NCI-H774 (cell line): ENCODE results near the gene ST6GALNAC2.
"Not testable (repeated sequence)": the region's sequence is repeated elsewhere in the genome, so short reads cannot be mapped to it uniquely, and the experiment has no call there.

Experiments
- DNase-seq: peaks from one replicate; lab custom pipeline; 2025; lab: John Stamatoyannopoulos, UW

Gene ST6GALNAC2

DNA sequence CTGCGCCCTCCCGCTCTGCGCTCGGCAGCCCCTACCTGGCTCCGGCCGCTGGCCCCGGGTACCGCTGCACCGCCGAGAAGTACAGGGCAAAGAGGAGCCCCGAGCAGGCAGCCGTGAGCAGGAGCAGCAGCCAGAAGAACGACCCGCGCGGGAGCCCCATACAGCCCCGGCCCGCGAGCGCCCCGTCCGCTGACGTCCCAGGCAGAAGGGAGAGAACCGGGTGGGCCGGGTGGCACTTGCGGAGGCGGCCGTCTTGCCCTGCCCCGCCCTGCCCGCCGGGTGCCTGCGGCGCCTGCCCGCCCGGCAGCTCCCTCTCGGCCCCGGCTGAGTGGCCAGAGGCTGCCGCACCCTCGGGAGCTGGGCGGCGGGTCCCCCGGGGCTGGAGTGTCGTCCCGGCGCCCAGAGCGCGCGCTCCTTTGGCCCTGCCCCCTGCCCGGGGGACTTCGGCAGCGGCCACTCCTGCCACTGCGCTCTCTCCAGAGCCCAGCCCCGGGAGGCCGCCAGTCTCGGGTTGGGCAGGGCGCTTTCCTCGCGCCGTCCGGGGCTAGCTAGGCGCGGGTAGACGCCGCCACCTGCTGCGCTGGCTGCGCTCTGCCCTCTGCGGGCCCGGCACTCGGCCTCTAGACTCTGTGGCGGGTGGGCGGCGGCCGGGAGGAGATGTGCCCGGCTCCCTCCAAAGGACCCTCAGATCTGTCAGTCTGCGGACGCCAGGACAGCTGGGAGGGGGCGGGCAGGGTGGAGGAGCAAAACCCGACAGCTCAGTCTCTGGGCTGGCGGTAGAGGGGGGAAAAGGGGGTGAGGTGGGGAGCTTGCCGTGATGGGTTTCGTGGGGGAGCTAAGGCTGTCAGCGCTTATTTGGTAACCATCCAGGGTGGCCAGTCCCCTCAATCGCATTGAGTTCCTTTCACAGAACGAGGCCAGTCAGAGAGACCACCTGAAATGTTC, at the start of gene ST6GALNAC2:
ST6GALNAC2 (minus strand) TSS at position 212 of the 945 bp plus-strand sequence; CDS start at position 160, 52 bp downstream.
- peak; percentile 46 for DNase-seq

GRCh38 chr17:76635039-76635438, 49.4 kb upstream of the ST6GALNAC2 start:
- no peak for DNase-seq

GRCh38 chr17:76633628-76634328, 48.1 kb upstream of the ST6GALNAC2 start:
- no peak for DNase-seq

DNA sequence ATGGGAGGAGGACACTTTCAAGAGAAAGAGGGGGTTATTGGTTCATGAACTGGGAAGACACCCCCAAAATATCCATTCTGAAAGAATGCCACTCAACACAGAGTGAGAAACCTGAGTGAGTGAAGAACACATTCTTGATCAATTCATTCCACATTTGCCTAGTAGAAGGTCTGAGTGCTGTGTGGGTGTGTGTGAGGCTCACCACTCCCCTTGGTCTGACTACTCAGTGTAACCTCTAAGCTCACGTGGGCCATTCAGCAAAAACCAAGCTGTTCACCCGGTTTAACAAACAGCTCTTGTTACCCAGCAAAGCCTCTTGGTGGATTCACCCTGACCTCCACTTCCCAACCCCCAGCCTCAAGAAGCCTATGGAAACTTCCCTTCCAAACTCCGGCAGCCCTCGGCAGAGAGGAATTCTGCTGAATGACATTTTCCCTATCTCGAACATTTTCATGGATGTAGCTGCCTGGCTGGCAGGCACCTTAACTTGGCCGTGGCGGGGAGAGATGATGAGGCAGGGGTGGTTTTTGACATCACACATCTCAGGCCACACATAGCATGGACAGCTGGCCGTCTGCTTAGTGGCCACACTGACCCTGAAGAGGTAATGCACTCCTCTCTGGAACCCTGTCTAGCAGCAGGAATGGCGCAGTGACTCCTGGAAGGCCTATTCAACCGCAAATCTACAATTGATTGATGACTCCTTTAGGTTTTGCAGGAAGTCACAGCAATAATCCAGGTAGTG, 46.3 kb upstream of the ST6GALNAC2 start:
- no peak for DNase-seq

DNA sequence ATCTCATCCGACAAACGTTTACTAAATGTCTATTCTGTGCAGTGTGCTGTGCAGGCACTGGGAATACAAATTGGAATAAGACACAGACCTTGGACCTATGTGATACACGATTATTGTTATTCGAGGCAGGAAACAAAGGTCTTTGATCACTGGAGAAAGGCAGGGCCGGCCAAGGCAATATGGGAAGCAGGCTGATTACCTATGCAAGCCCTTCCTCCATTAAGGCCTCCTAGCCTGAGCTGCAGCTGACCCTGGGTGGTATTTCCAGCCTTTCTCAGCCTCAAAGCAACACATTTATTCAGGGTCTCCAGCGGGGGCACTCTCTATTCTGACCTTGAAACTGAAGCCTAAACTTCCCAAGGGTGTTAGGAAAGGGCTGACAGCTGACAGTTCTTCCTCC, 44.5 kb upstream of the ST6GALNAC2 start:
- DNase-seq: no peak

DNA sequence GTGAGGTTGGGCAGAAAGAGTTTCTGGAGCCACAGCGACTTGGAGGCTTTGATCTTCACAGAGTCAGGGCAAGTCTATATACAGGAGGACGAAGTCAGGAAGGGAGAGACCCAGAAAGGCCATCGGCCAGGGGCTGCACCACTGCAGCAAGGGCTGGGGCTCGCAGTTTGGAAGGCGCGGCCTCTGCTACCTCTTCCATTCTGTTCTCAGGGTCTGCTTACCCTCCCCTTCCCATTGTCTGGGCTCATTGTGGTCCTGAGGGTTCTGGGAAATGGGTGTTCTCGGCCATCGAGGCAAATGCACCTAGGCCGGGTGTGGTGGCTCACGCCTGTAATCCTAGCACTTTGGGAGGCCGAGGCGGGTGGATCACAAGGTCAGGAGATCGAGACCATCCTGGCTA, 41.9 kb upstream of the ST6GALNAC2 start:
- DNase-seq: no peak

- DNase-seq: no peak
Observed at GRCh38 chr17:76626442-76626841, 40.8 kb upstream of the ST6GALNAC2 start.

DNA sequence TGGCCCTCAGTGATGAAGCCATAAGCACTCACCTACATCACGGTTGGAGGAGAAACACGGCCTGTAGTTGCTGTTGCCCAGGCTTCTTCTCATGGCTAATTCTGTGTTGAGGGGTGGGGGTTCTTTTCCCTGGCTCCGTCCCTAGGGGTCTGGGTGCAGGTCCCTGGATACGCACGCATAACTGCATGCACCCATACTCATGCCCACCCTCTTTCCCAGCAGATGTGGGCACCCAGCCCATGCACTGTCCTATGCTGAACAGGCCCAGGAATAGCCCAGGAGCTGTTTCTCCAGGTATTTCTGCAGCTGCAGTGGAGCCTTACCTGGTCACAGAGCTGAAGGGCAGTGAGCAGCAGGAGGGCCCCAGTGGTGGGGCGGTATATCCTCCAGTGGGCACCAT, 39.8 kb upstream of the ST6GALNAC2 start:
- DNase-seq: no peak

- peak; percentile 66 for DNase-seq
Observed at GRCh38 chr17:76623271-76624146, 37.8 kb upstream of the ST6GALNAC2 start.

- no peak for DNase-seq
Observed at GRCh38 chr17:76617838-76618237, 32.2 kb upstream of the ST6GALNAC2 start.

GRCh38 chr17:76614912-76615617, 29.4 kb upstream of the ST6GALNAC2 start:
- DNase-seq: no peak

GRCh38 chr17:76614064-76614759, 28.6 kb upstream of the ST6GALNAC2 start:
- not testable (repeated sequence) for DNase-seq

- no peak for DNase-seq
Observed at GRCh38 chr17:76612977-76613851, 27.6 kb upstream of the ST6GALNAC2 start.

- DNase-seq: no peak
Observed at GRCh38 chr17:76612465-76612864, 26.8 kb upstream of the ST6GALNAC2 start.

DNA sequence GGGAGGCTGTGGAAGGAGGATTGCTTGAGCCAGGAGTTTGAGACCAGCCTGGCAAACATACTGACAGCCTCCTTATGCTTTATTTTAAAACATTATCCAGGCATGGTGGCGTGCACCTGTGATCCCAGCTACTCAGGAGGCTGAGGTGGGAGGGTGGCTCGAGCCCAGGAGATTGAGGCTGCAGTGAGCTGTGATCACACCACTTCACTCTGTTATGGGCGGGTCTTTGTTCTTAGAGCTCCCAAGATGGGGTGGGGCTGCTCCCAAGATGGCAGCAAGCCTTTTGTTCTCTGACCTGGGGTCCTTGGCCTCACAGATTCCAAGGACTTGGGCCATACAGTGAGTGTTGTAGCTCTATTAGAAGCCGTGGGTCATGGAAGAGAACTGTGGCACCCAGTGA, 26.1 kb upstream of the ST6GALNAC2 start:
- DNase-seq: no peak

GRCh38 chr17:76611080-76611749, 25.6 kb upstream of the ST6GALNAC2 start:
- DNase-seq: not testable (repeated sequence)

GRCh38 chr17:76606685-76607084, 21.0 kb upstream of the ST6GALNAC2 start:
- DNase-seq: not testable (repeated sequence)

DNA sequence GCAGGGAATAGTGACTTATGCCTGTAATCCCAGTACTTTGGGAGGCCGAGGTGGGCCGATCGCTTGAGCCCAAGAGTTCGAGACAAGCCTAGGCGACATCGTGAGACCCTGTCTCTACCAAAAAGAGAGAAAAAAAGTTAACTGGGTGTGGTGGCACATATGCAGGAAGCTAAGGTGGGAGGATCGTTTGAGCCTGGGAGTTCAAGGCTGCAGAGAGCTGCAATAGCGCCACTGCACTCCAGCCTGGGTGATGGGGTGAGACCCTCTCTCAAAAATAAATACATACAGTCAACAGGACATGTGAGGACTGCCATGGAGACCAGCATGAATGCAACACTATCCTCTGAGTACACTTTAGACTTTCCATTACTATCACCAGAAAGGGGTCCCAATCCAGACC, 15.4 kb upstream of the ST6GALNAC2 start:
- no peak for DNase-seq
